SK-N-SH treated with all-trans-retinoic acid at 6 μM for 48 hours (cell line): ENCODE measurements around the gene THSD7A.

Source experiments
- ATAC-seq: fragments of 200-7000 bp; cut with Tn5 transposase; 3 replicates; pipeline ENCODE4 v1.9.1; 2020; ENCODE audit warnings: mild to moderate bottlenecking, moderate library complexity
- BACH2 ChIP-seq: fragments of 250-450 bp; sonication (Bioruptor Pico); IDR thresholded peaks from 2 replicates; pipeline ENCODE4 v1.9.0; 2021; ENCODE audit warnings: mild to moderate bottlenecking, borderline replicate concordance
- CREB5 ChIP-seq: fragments of 250-450 bp; sonication (Bioruptor Pico); IDR thresholded peaks from 2 replicates; pipeline ENCODE4 v1.5.1; 2020; ENCODE audit warnings: low read depth, mild to moderate bottlenecking, moderate library complexity
- CSDC2 ChIP-seq: fragments of 250-450 bp; sonication (Bioruptor Pico); IDR thresholded peaks from 2 replicates; pipeline ENCODE4 v1.5.0; 2020; ENCODE audit warnings: mild to moderate bottlenecking, moderate library complexity
- CSRNP3 ChIP-seq: fragments of 250-450 bp; sonication (Bioruptor Pico); IDR thresholded peaks from 2 replicates; pipeline ENCODE4 v1.5.1; 2021; ENCODE audit warnings: mild to moderate bottlenecking, moderate library complexity
- ESRRG ChIP-seq: fragments of 250-450 bp; sonication (Bioruptor Pico); IDR thresholded peaks from 2 replicates; pipeline ENCODE4 v1.6.1; 2021; ENCODE audit warnings: mild to moderate bottlenecking
- GLIS3 ChIP-seq: fragments of 250-450 bp; sonication (Bioruptor Pico); IDR thresholded peaks from 2 replicates; pipeline ENCODE4 v1.5.0; 2020; ENCODE audit warnings: mild to moderate bottlenecking, moderate library complexity
- ISL1 ChIP-seq: fragments of 250-450 bp; sonication (Bioruptor Pico); IDR thresholded peaks from 2 replicates; pipeline ENCODE4 v2.1.2; 2022; ENCODE audit warnings: mild to moderate bottlenecking, moderate library complexity
- OSR1 ChIP-seq: fragments of 250-450 bp; sonication (Bioruptor Pico); IDR thresholded peaks from 2 replicates; pipeline ENCODE4 v1.8.0; 2022; ENCODE audit warnings: moderate library complexity, mild to moderate bottlenecking, inconsistent platforms
- PATZ1 ChIP-seq: fragments of 250-450 bp; sonication (Bioruptor Pico); IDR thresholded peaks from 2 replicates; pipeline ENCODE4 v1.8.0; 2020; ENCODE audit warnings: mild to moderate bottlenecking, moderate library complexity, borderline replicate concordance
- POU6F1 ChIP-seq: fragments of 250-450 bp; sonication (Bioruptor Pico); IDR thresholded peaks from 2 replicates; pipeline ENCODE4 v1.8.0; 2021; ENCODE audit warnings: low read depth, mild to moderate bottlenecking, moderate library complexity, borderline replicate concordance
- PPARA ChIP-seq: fragments of 250-450 bp; sonication (Bioruptor Pico); IDR thresholded peaks from 2 replicates; pipeline ENCODE4 v1.5.0; 2020; ENCODE audit warnings: mild to moderate bottlenecking, borderline replicate concordance
- RARB ChIP-seq: fragments of 250-450 bp; sonication (Bioruptor Pico); IDR thresholded peaks from 2 replicates; pipeline ENCODE4 v1.8.0; 2021; ENCODE audit warnings: mild to moderate bottlenecking, moderate library complexity
- SNAI2 ChIP-seq: fragments of 250-450 bp; sonication (Bioruptor Pico); IDR thresholded peaks from 2 replicates; pipeline ENCODE4 v1.5.0; 2020; ENCODE audit warnings: mild to moderate bottlenecking, moderate library complexity
- TCF4 ChIP-seq: fragments of 250-450 bp; sonication (Bioruptor Pico); IDR thresholded peaks from 2 replicates; pipeline ENCODE4 v1.8.0; 2021; ENCODE audit warnings: mild to moderate bottlenecking, moderate library complexity, borderline replicate concordance
- TOX ChIP-seq: fragments of 250-450 bp; sonication (Bioruptor Pico); IDR thresholded peaks from 2 replicates; pipeline ENCODE4 v1.8.0; 2021; ENCODE audit warnings: mild to moderate bottlenecking, moderate library complexity, borderline replicate concordance
- TSHZ2 ChIP-seq: fragments of 250-450 bp; sonication (Bioruptor Pico); IDR thresholded peaks from 2 replicates; pipeline ENCODE4 v1.5.0; 2020; ENCODE audit warnings: mild to moderate bottlenecking, moderate library complexity
- ZC3H10 ChIP-seq: fragments of 250-450 bp; sonication (Bioruptor Pico); IDR thresholded peaks from 2 replicates; pipeline ENCODE4 v1.5.1; 2021; ENCODE audit warnings: mild to moderate bottlenecking, moderate library complexity
- ZFP3 ChIP-seq: fragments of 250-450 bp; sonication (Bioruptor Pico); IDR thresholded peaks from 2 replicates; pipeline ENCODE4 v1.5.0; 2020; ENCODE audit warnings: mild to moderate bottlenecking, moderate library complexity
- ZNF565 ChIP-seq: fragments of 450-650 bp; formaldehyde crosslinking; conservative IDR thresholded peaks from 2 replicates; pipeline ENCODE4 v1.5.0; 2020; ENCODE audit warnings: low read depth, mild to moderate bottlenecking, moderate library complexity
- ZNF70 ChIP-seq: fragments of 450-650 bp; formaldehyde crosslinking; IDR thresholded peaks from 2 replicates; pipeline ENCODE4 v1.5.0; 2020; ENCODE audit warnings: mild to moderate bottlenecking, moderate library complexity
- ZNF8 ChIP-seq: fragments of 450-650 bp; formaldehyde crosslinking; IDR thresholded peaks from 2 replicates; pipeline ENCODE4 v1.5.0; 2020; ENCODE audit warnings: mild to moderate bottlenecking, moderate library complexity

Gene THSD7A

GRCh38 chr7:11681461-11681860 is 150.5 kb downstream of the THSD7A start:
- no peak for ATAC-seq
- TF ChIP-seq ZC3H10 (CRISPR knock-in tag), result no peak
- no peak for TF ChIP-seq PPARA (CRISPR knock-in tag)
- TF ChIP-seq CSDC2 (CRISPR knock-in tag), result no peak
- no peak for TF ChIP-seq TOX (CRISPR knock-in tag)
- no peak for TF ChIP-seq ZFP3
- TF ChIP-seq ZNF8, result no peak
- no peak for TF ChIP-seq ISL1 (CRISPR knock-in tag)
- no peak for TF ChIP-seq OSR1 (CRISPR knock-in tag)
- no peak for TF ChIP-seq CREB5 (CRISPR knock-in tag)
- TF ChIP-seq POU6F1, result no peak
- TF ChIP-seq TCF4 (CRISPR knock-in tag), result no peak
- no peak for TF ChIP-seq GLIS3
- no peak for TF ChIP-seq RARB
- TF ChIP-seq CSRNP3 (CRISPR knock-in tag), result no peak

GRCh38 chr7:11675163-11675562 is 156.8 kb downstream of the THSD7A start:
- ATAC-seq, result no peak
- TF ChIP-seq ISL1 (CRISPR knock-in tag), result no peak
- TF ChIP-seq CSDC2 (CRISPR knock-in tag), result no peak
- TF ChIP-seq CSRNP3 (CRISPR knock-in tag), result no peak
- no peak for TF ChIP-seq ZC3H10 (CRISPR knock-in tag)
- no peak for TF ChIP-seq PATZ1 (CRISPR knock-in tag)
- no peak for TF ChIP-seq ESRRG
- TF ChIP-seq OSR1 (CRISPR knock-in tag), result no peak
- no peak for TF ChIP-seq TCF4 (CRISPR knock-in tag)
- no peak for TF ChIP-seq ZFP3
- TF ChIP-seq BACH2 (CRISPR knock-in tag), result no peak
- TF ChIP-seq POU6F1, result no peak
- no peak for TF ChIP-seq RARB
- no peak for TF ChIP-seq ZNF565 (CRISPR knock-in tag)
- TF ChIP-seq ZNF8, result no peak

GRCh38 chr7:11668727-11669126 is 163.3 kb downstream of the THSD7A start:
- no peak for ATAC-seq
- TF ChIP-seq ESRRG (no peak), ISL1 (CRISPR knock-in tag) (no peak), PATZ1 (CRISPR knock-in tag) (no peak), TSHZ2 (CRISPR knock-in tag) (no peak), SNAI2 (no peak), ZNF70 (CRISPR knock-in tag) (no peak), BACH2 (CRISPR knock-in tag) (no peak), CSDC2 (CRISPR knock-in tag) (no peak), RARB (no peak), ZNF8 (no peak), OSR1 (CRISPR knock-in tag) (no peak), TOX (CRISPR knock-in tag) (no peak), PPARA (CRISPR knock-in tag) (no peak), CSRNP3 (CRISPR knock-in tag) (no peak)
